ENCODE data around the gene KLHL30.

GRCh38 chr2:238096311-238097011, 42.0 kb upstream of the KLHL30 start:
- TF ChIP-seq POLR2AphosphoS5 (IDR thresholded peaks at IDR 0.05) (no peak), CTCF (IDR thresholded peaks at IDR 0.05) (no peak)
